Neural cell (in vitro differentiated cells): Measurements from ENCODE around the gene ASL. TPM values are rescaled to one million over a fixed set of nuclear protein-coding genes. Genes with fewer than 3 reads are reported as not detected.

Source experiments
- H2AFZ ChIP-seq: fragments of 200-600, 300-800 bp; sonication (generic), shearing (Covaris generic); 2 replicates; pipeline ENCODE4 v1.6.0; 2014; ENCODE audit warnings: low read depth, mild to moderate bottlenecking, antibody characterized with exemption, low read length, moderate library complexity
- H3F3A ChIP-seq: fragments of 200-600 bp; shearing (Covaris generic); 2 replicates; pipeline ENCODE4 v1.6.1; 2016; ENCODE audit warnings: mild to moderate bottlenecking, moderate library complexity, mixed read lengths, antibody characterized with exemption, low read length; ENCODE audit not compliant: insufficient read depth, poor library complexity, severe bottlenecking
- H3K27ac ChIP-seq: fragments of 200-600, 300-800 bp; sonication (generic), shearing (Covaris generic); 2 replicates; pipeline ENCODE4 v1.5.1; 2014; ENCODE audit warnings: mild to moderate bottlenecking, low read length, moderate library complexity
- H3K27me3 ChIP-seq: fragments of 300-800, 200-600 bp; sonication (generic), shearing (Covaris generic); 2 replicates; pipeline ENCODE4 v1.6.0; 2014; ENCODE audit warnings: mild to moderate bottlenecking, low read depth, low read length, moderate library complexity; ENCODE audit not compliant: insufficient read depth
- H3K36me3 ChIP-seq: fragments of 300-800, 200-600 bp; sonication (generic), shearing (Covaris generic); 2 replicates; pipeline ENCODE4 v1.5.1; 2014; ENCODE audit warnings: mild to moderate bottlenecking, antibody characterized with exemption, low read length, moderate library complexity; ENCODE audit not compliant: insufficient read depth
- H3K4me2 ChIP-seq: fragments of 300-800, 200-600 bp; sonication (generic), shearing (Covaris generic); 2 replicates; pipeline ENCODE4 v1.6.0; 2014; ENCODE audit warnings: mild to moderate bottlenecking, low read length
- H3K4me3 ChIP-seq: fragments of 300-800, 200-600 bp; sonication (generic), shearing (Covaris generic); 2 replicates; pipeline ENCODE4 v1.5.1; 2014; ENCODE audit warnings: mild to moderate bottlenecking, low read length, moderate library complexity
- H3K79me2 ChIP-seq: fragments of 200-600 bp; shearing (Covaris generic); replicated peaks from 2 replicates; pipeline ENCODE4 v1.6.0; 2014; ENCODE audit warnings: mild to moderate bottlenecking, low read length, moderate library complexity; ENCODE audit not compliant: insufficient read depth
- H3K9ac ChIP-seq: fragments of 300-800, 200-600 bp; sonication (generic), shearing (Covaris generic); 2 replicates; pipeline ENCODE4 v1.6.1; 2016; ENCODE audit warnings: mild to moderate bottlenecking, low read length, mixed read lengths
- H3K9me2 ChIP-seq: fragments of 200-600 bp; shearing (Covaris generic); 2 replicates; pipeline ENCODE4 v1.6.1; 2016; ENCODE audit warnings: mild to moderate bottlenecking, low read length, mixed read lengths; ENCODE audit not compliant: insufficient read depth
- H3K9me3 ChIP-seq: fragments of 200-600, 300-800 bp; sonication (generic), shearing (Covaris generic); 2 replicates; pipeline ENCODE4 v1.6.1; 2016; ENCODE audit warnings: mild to moderate bottlenecking, mixed run types, low read length, moderate library complexity, mixed read lengths
- H4K20me1 ChIP-seq: fragments of 200-600 bp; shearing (Covaris generic); 2 replicates; pipeline ENCODE4 v1.6.1; 2016; ENCODE audit warnings: mild to moderate bottlenecking, mixed run types; ENCODE audit not compliant: insufficient read depth
- CTCF ChIP-seq: fragments of 450-650 bp; IDR thresholded peaks from 2 replicates; pipeline ENCODE4 v1.5.1; 2014; ENCODE audit warnings: antibody characterized with exemption, mild to moderate bottlenecking, moderate library complexity; ENCODE audit not compliant: poor library complexity, severe bottlenecking
- EP300 ChIP-seq: fragments of 450-650 bp; conservative IDR thresholded peaks from 2 replicates; pipeline ENCODE4 v1.6.1; 2014; ENCODE audit warnings: antibody characterized with exemption, mild to moderate bottlenecking, moderate library complexity; ENCODE audit not compliant: poor library complexity, severe bottlenecking
- EZH2 ChIP-seq: fragments of 200-600, 300-800 bp; shearing (Covaris generic), sonication (generic); IDR thresholded peaks from 2 replicates; pipeline ENCODE4 v1.6.1; 2014; ENCODE audit warnings: antibody characterized with exemption, low read length, borderline replicate concordance, mild to moderate bottlenecking; ENCODE audit not compliant: insufficient read depth, poor library complexity, severe bottlenecking
- POLR2AphosphoS5 ChIP-seq: IDR thresholded peaks from 2 replicates; pipeline ENCODE4 v1.6.1; 2012
- RAD21 ChIP-seq: fragments of 450-650 bp; conservative IDR thresholded peaks from 2 replicates; pipeline ENCODE4 v1.6.1; 2014; ENCODE audit warnings: antibody characterized with exemption, mild to moderate bottlenecking, moderate library complexity
- REST ChIP-seq: IDR thresholded peaks from 2 replicates; pipeline ENCODE4 v1.6.1; 2012; ENCODE audit warnings: borderline replicate concordance
- SMC3 ChIP-seq: fragments of 450-650 bp; conservative IDR thresholded peaks from 2 replicates; pipeline ENCODE4 v1.6.1; 2014; ENCODE audit warnings: antibody characterized with exemption, mild to moderate bottlenecking, moderate library complexity; ENCODE audit not compliant: poor library complexity
- TAF1 ChIP-seq: IDR thresholded peaks from 2 replicates; pipeline ENCODE4 v1.6.1; 2012; ENCODE audit warnings: low read depth
- polyA plus RNA-seq: library from polyadenylated mRNA; depleted of rRNA; stranded (reverse); fragments of >200 nt; gene quantifications from 2 replicates; pipeline ENCODE4 v1.2.3, GENCODE V29; 2014

The ASL gene
- polyA plus RNA-seq, 1 donor from 2014 or later, result 20.9 TPM

- no peak overlapping the region for H3K9ac ChIP-seq
Measured at GRCh38 chr7:66119245-66119850, 43.7 kb downstream of the ASL start.

GRCh38 chr7:66123175-66123528, 47.5 kb downstream of the ASL start:
- Histone ChIP-seq H3K9me3 (no peaks in the 10 kb centered on the region), H3K27me3 (no peaks in the 10 kb centered on the region), H3K27ac (no peak overlapping the region), H2AFZ (no peak overlapping the region), H3K79me2 (peaks cover 48% of the 10 kb centered on the region), H3K9me2 (no peaks in the 10 kb centered on the region), H3K9ac (no peak overlapping the region), H3F3A (no peaks in the 10 kb centered on the region), H3K4me3 (no peak overlapping the region), H4K20me1 (no peaks in the 10 kb centered on the region), H3K36me3 (no peaks in the 10 kb centered on the region), H3K4me2 (no peak overlapping the region)
- TF ChIP-seq RAD21 (no peak), EP300 (no peak), POLR2AphosphoS5 (no peak), SMC3 (no peak), CTCF (no peak), EZH2 (no peak), TAF1 (no peak), REST (no peak)

More at GRCh38 chr7:66119245-66119850, 43.7 kb downstream of the ASL start:
- Histone ChIP-seq H3K36me3 (no peaks in the 10 kb centered on the region), H3F3A (no peaks in the 10 kb centered on the region), H3K4me2 (no peak overlapping the region), H4K20me1 (no peaks in the 10 kb centered on the region), H3K79me2 (peaks cover 59% of the 10 kb centered on the region), H3K4me3 (no peak overlapping the region), H3K27ac (no peak overlapping the region), H3K27me3 (no peaks in the 10 kb centered on the region), H3K9me2 (no peaks in the 10 kb centered on the region), H3K9me3 (no peaks in the 10 kb centered on the region), H2AFZ (no peak overlapping the region)
- TF ChIP-seq CTCF (no peak), REST (no peak), EP300 (no peak)
